HEK293 (cell line): ENCODE results near the gene ZNF569.

Experiments used
- ZNF146 ChIP-seq: fragments of 450-650 bp; formaldehyde crosslinking; IDR thresholded peaks from 2 replicates; pipeline ENCODE4 v1.5.1; 2016; ENCODE audit warnings: missing biosample characterization, missing genetic modification characterization
- ZNF292 ChIP-seq: fragments of 450-650 bp; formaldehyde crosslinking; IDR thresholded peaks from 2 replicates; pipeline ENCODE4 v1.5.1; 2016; ENCODE audit warnings: low read depth, missing biosample characterization, missing genetic modification characterization, borderline replicate concordance
- ZNF707 ChIP-seq: fragments of 450-650 bp; formaldehyde crosslinking; IDR thresholded peaks from 2 replicates; pipeline ENCODE4 v1.5.1; 2016; ENCODE audit warnings: missing biosample characterization, missing genetic modification characterization
- ZNF747 ChIP-seq: fragments of 450-650 bp; formaldehyde crosslinking; IDR thresholded peaks from 2 replicates; pipeline ENCODE4 v1.5.1; 2016; ENCODE audit warnings: missing biosample characterization, missing genetic modification characterization
- TF ChIP-seq, protein P1 (sequence below): fragments of 450-650 bp; formaldehyde crosslinking; IDR thresholded peaks from 2 replicates; pipeline ENCODE4 v1.5.1; 2016; ENCODE audit warnings: missing biosample characterization, missing genetic modification characterization

DNA sequence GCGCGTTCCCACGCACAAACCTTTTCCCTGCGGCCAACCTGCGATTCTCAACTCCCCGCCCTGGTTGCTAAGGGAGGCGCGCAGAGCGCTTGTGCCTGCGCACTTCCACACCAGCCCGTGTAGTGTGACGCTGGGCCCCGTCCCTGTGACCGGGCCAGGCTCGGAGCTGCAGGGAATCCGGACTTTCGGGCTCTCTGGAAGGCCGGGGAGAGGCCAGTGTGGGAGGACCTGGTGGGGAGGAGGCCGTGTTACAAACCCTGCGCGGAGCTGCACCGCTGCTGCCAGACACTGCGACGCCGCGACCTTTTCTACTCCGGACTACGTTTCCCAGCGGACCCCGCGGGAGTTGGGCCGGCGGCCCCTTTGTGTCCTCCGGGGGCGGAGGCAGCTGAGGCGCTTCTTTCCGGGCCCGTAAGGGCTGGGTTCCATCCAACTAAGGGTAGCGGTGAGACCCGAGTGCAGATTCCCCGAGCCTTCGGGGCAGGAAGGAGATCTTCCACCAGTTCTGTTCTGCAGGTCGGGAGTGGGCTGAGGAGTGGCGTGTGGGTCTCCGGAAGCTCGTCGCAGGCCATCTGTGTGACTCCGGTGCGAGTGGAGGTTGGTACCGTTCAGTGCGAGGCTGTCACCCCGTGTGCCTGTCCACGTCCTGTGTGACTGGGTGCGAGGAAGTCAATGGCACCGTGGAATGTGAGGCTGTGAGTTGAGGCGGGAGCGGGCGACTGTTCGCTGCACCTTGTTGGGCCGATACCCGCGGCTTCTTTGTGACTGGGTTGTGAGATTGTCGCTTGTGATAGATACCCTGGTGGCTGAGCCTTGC lies 1.9 kb upstream of the ZNF569 start, which contains the start of gene ZNF570:
- TF ChIP-seq, protein P1, sequence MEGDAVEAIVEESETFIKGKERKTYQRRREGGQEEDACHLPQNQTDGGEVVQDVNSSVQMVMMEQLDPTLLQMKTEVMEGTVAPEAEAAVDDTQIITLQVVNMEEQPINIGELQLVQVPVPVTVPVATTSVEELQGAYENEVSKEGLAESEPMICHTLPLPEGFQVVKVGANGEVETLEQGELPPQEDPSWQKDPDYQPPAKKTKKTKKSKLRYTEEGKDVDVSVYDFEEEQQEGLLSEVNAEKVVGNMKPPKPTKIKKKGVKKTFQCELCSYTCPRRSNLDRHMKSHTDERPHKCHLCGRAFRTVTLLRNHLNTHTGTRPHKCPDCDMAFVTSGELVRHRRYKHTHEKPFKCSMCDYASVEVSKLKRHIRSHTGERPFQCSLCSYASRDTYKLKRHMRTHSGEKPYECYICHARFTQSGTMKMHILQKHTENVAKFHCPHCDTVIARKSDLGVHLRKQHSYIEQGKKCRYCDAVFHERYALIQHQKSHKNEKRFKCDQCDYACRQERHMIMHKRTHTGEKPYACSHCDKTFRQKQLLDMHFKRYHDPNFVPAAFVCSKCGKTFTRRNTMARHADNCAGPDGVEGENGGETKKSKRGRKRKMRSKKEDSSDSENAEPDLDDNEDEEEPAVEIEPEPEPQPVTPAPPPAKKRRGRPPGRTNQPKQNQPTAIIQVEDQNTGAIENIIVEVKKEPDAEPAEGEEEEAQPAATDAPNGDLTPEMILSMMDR (tag by site-specific recombination) = peak; percentile 68
- TF ChIP-seq ZNF292 (tag by site-specific recombination) = no peak
- no peak for TF ChIP-seq ZNF707 (tag by site-specific recombination)
- TF ChIP-seq ZNF146 (tag by site-specific recombination) = peak; percentile 31; the same call in 1 of the 2 replicates
- TF ChIP-seq ZNF747 (tag by site-specific recombination) = no peak
